Fibroblast of lung (primary cell): ENCODE measurements around the gene TTLL10.

Source experiments
- CTCF ChIP-seq, 2 donors: IDR thresholded peaks in 1 of 2; conservative IDR thresholded peaks in 1 of 2; 1 replicate in 1 of 2; 2 replicates in 1 of 2; pipeline ENCODE4 v1.5.1; 2011 to 2012; ENCODE audit warnings: low read length in 2 of 2, control low read depth in 1 of 2, inconsistent platforms in 1 of 2, low read depth in 1 of 2, mild to moderate bottlenecking in 1 of 2
- EZH2 ChIP-seq: IDR thresholded peaks from 2 replicates; pipeline ENCODE4 v1.5.1; 2012; ENCODE audit warnings: low read length, control low read depth, mild to moderate bottlenecking; ENCODE audit errors: missing control alignments

GRCh38 chr1:1157914-1158710 is 15.6 kb upstream of the TTLL10 start:
- no peak for TF ChIP-seq CTCF (conservative IDR thresholded peaks at IDR 0.05 in 1 of 2, IDR thresholded peaks at IDR 0.05 in 1 of 2; ENCODE audit: low read depth in 1 of 2, low read length in 2 of 2)
- TF ChIP-seq EZH2, result no peak
